ENCODE measurements around the gene SURF1. TPM values are rescaled to one million over a fixed set of nuclear protein-coding genes. Genes with fewer than 3 reads are reported as not detected.

The SURF1 gene
- total and polyA plus RNA-seq, 2 experiments from 2014 or later = 32.9 to 88.3 TPM

- Histone ChIP-seq H3K27ac (no peak overlapping the region), H3K36me3 (no peaks in the 10 kb centered on the region), H3K9me3 (ENCODE audit: low read depth) (no peaks in the 10 kb centered on the region), H3K4me3 (no peak overlapping the region), H3K27me3 (no peaks in the 10 kb centered on the region), H3K4me1 (ENCODE audit: low read depth) (no peaks in the 10 kb centered on the region)
- DNase-seq (ENCODE audit: low read depth in 1 of 2, low spot score in 1 of 2) = no peak
- TF ChIP-seq, protein P1, sequence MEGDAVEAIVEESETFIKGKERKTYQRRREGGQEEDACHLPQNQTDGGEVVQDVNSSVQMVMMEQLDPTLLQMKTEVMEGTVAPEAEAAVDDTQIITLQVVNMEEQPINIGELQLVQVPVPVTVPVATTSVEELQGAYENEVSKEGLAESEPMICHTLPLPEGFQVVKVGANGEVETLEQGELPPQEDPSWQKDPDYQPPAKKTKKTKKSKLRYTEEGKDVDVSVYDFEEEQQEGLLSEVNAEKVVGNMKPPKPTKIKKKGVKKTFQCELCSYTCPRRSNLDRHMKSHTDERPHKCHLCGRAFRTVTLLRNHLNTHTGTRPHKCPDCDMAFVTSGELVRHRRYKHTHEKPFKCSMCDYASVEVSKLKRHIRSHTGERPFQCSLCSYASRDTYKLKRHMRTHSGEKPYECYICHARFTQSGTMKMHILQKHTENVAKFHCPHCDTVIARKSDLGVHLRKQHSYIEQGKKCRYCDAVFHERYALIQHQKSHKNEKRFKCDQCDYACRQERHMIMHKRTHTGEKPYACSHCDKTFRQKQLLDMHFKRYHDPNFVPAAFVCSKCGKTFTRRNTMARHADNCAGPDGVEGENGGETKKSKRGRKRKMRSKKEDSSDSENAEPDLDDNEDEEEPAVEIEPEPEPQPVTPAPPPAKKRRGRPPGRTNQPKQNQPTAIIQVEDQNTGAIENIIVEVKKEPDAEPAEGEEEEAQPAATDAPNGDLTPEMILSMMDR (IDR thresholded peaks at IDR 0.05; ENCODE audit: low read depth, low read length) = no peak
These were observed 40.3 kb downstream of the SURF1 start for GRCh38 chr9:133315997-133316396.

DNA sequence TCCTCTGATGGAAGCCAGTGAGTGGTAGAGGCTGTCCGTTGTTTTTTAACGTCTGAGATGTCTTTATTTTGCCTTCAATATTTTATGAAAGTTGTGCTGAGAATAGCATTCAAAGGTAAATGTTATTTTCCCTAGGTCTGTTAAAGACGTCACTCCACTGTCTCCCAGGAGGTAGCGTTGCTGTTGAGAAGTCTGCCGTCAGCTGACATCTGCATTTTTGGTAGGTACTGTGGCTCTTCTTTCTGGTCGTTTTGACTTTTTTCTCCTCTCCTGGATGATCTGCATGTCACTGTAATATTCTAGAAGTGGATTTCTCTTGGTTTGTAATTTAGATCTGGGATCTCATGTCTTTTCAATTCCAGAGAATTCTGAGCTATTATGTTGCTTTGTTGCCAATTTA lies 46.7 kb downstream of the SURF1 start:
- Histone ChIP-seq H3K27me3 (no peaks in the 10 kb centered on the region), H3K4me3 (no peak overlapping the region), H3K4me1 (ENCODE audit: low read depth) (no peaks in the 10 kb centered on the region), H3K9me3 (ENCODE audit: low read depth) (no peaks in the 10 kb centered on the region), H3K27ac (no peak overlapping the region), H3K36me3 (no peaks in the 10 kb centered on the region)
- no peak for DNase-seq (ENCODE audit: low read depth in 1 of 2, low spot score in 1 of 2)
- TF ChIP-seq, protein P1 (IDR thresholded peaks at IDR 0.05; ENCODE audit: low read depth, low read length) = no peak

DNA sequence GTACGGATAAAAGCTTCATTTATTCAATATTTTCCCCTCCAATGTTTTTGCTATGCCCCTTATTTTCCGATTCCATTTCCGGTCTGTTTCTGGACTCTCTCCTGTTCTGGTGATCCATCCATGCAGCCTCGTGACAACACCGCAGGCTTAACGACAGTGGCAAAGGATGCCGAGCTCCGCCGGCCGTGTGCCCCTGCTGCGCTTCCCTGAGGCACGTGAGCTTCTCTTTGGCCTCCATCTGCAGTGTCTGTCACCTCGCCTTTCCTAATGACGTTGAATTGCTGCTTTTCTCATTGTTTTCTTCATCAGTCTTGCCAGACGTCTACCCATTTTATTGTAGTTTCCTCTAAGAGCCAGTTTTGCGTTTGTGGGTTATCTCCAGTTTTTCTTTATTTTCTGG lies 49.0 kb downstream of the SURF1 start:
- DNase-seq (ENCODE audit: low read depth in 1 of 2, low spot score in 1 of 2) = no peak
- Histone ChIP-seq H3K27ac (no peak overlapping the region), H3K27me3 (no peaks in the 10 kb centered on the region), H3K4me1 (ENCODE audit: low read depth) (no peaks in the 10 kb centered on the region), H3K36me3 (no peaks in the 10 kb centered on the region), H3K4me3 (no peak overlapping the region), H3K9me3 (ENCODE audit: low read depth) (no peaks in the 10 kb centered on the region)
- TF ChIP-seq, protein P1 (IDR thresholded peaks at IDR 0.05; ENCODE audit: low read depth, low read length) = no peak

DNA sequence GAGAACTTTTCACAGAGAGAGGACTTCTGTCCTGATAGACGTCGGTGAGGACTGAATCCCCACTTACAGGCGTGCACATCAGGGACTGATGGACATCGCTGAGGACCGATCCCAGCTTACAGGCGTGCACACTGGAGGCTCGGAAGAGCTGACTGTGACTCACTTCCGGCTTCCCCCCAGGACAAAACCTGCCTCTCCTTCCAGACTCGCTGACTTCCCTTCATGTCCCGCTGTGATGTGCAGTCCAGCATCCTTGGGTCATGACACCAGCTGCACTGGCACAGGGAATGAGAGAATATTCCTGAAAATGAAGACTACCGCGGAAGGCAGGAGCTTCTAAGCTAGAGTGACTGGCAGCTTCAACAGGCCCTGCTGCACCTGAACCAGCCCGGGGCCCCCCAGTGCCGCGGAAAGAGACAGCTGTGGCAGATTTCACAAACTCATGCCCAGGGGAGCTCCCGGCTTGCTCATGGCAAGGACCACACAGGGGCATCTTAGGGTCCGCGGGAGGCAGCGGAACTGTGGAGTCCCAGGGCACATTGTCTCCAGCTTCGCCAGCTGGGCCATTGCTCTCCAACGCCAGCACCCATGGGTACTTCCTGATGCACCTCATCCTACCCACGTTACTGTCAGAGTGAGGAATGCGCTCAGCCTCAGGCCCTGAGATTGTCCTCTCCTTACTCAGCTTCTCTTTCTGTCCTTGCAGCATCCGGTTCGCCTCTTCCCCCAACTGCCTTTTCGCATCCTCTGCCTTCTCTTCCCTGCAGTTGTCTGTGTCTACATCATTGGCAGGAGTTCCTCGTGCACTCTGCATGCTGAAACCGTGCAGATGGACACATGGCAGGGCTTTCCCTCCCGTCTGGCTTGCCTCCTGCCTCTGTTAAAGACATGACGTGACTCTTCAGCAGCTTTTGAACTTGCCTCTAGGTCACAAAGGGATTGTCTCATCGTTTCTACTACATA lies 49.8 kb downstream of the SURF1 start:
- Histone ChIP-seq H3K9me3 (ENCODE audit: low read depth) (no peaks in the 10 kb centered on the region), H3K4me1 (ENCODE audit: low read depth) (no peaks in the 10 kb centered on the region), H3K36me3 (no peaks in the 10 kb centered on the region), H3K4me3 (no peak overlapping the region), H3K27ac (no peak overlapping the region), H3K27me3 (no peaks in the 10 kb centered on the region)
- TF ChIP-seq, protein P1 (IDR thresholded peaks at IDR 0.05; ENCODE audit: low read depth, low read length) = no peak
- no peak for DNase-seq (ENCODE audit: low read depth in 1 of 2, low spot score in 1 of 2)

GRCh38 chr9:133305731-133306130 lies 50.6 kb downstream of the SURF1 start:
- TF ChIP-seq, protein P1 (IDR thresholded peaks at IDR 0.05; ENCODE audit: low read depth, low read length) = no peak
- Histone ChIP-seq H3K36me3 (no peaks in the 10 kb centered on the region), H3K27me3 (no peaks in the 10 kb centered on the region), H3K4me1 (ENCODE audit: low read depth) (no peaks in the 10 kb centered on the region), H3K27ac (no peak overlapping the region), H3K9me3 (ENCODE audit: low read depth) (no peaks in the 10 kb centered on the region), H3K4me3 (no peak overlapping the region)
- DNase-seq (ENCODE audit: low read depth in 1 of 2, low spot score in 1 of 2) = no peak

All from cardiac muscle cell (in vitro differentiated cells and primary cell).